ENCODE measurements around the gene SYTL2. TPM values are rescaled to one million over a fixed set of nuclear protein-coding genes. Genes with fewer than 3 reads are reported as not detected.

Gene SYTL2
- total RNA-seq, 1 donor from 2014 or later: 65.8 TPM

- DNase-seq: no peak
Measured at GRCh38 chr11:85762226-85762625, 48.7 kb downstream of the SYTL2 start.

- no peak for DNase-seq
Measured at GRCh38 chr11:85759915-85760314, 51.0 kb downstream of the SYTL2 start.

- DNase-seq: no peak
Measured at GRCh38 chr11:85758480-85759039, 52.4 kb downstream of the SYTL2 start.

- no peak for DNase-seq
Measured at GRCh38 chr11:85758026-85758425, 52.9 kb downstream of the SYTL2 start.

GRCh38 chr11:85756401-85757200, 54.3 kb downstream of the SYTL2 start:
- no peak for DNase-seq

- DNase-seq: no peak
Measured at GRCh38 chr11:85755701-85756100, 55.2 kb downstream of the SYTL2 start.

- DNase-seq: no peak
Measured at GRCh38 chr11:85755285-85755684, 55.7 kb downstream of the SYTL2 start.

GRCh38 chr11:85752890-85753581, 57.9 kb downstream of the SYTL2 start:
- DNase-seq: no peak

GRCh38 chr11:85752201-85752889, 58.6 kb downstream of the SYTL2 start:
- no peak for DNase-seq

- no peak for DNase-seq
Measured at GRCh38 chr11:85751724-85752123, 59.2 kb downstream of the SYTL2 start.

GRCh38 chr11:85750646-85751045, 60.3 kb downstream of the SYTL2 start:
- no peak for DNase-seq

- DNase-seq: no peak
Measured at GRCh38 chr11:85749884-85750283, 61.1 kb downstream of the SYTL2 start.

GRCh38 chr11:85749287-85749834, 61.6 kb downstream of the SYTL2 start:
- no peak for DNase-seq

- DNase-seq: no peak
Measured at GRCh38 chr11:85748455-85748891, 62.5 kb downstream of the SYTL2 start.

- DNase-seq: no peak
Measured at GRCh38 chr11:85746670-85747069, 64.3 kb downstream of the SYTL2 start.

GRCh38 chr11:85745626-85746025, 65.3 kb downstream of the SYTL2 start:
- DNase-seq: no peak

- no peak for DNase-seq
Measured at GRCh38 chr11:85742873-85743275, 68.1 kb downstream of the SYTL2 start.

GRCh38 chr11:85742348-85742747, 68.6 kb downstream of the SYTL2 start:
- no peak for DNase-seq

- DNase-seq: no peak
Measured at GRCh38 chr11:85740481-85741400, 70.2 kb downstream of the SYTL2 start.

- no peak for DNase-seq
Measured at GRCh38 chr11:85737738-85738137, 73.2 kb downstream of the SYTL2 start.

GRCh38 chr11:85735876-85736460, 75.0 kb downstream of the SYTL2 start:
- no peak for DNase-seq

All from tongue (tissue), 2 donors.